HG03103 (cell line): ENCODE results near the gene RAG2.

Source experiments
- ATAC-seq: cut with Tn5 transposase; IDR thresholded peaks from one replicate; pipeline ENCODE4 v1.9.1; 2021; ENCODE audit warnings: low read depth; ENCODE audit not compliant: unreplicated experiment

Gene RAG2

DNA sequence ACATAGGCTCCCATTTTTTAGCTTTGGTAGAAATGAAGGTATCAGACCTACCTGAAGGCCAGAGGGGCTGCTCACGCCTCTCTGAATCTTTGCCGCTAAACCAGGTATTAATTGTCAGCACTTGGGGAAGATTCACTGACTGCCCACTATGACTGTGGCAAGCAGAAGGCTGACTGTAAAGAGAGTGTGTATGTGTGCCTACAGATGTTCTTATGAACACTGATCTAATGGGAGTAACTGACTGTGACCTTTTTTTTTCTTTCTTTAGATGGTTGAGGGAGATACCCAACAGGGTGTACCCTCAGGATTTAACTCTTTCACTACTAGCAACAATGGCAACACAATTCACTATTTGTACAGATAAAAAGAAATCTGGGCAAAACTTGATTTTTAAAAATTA lies at the start of gene RAG2:
Gene RAG2 (minus strand): TSS at position 186 of the 400 bp plus-strand sequence. CDS start 4,068 bp downstream, outside the sequence.
- no peak for ATAC-seq

DNA sequence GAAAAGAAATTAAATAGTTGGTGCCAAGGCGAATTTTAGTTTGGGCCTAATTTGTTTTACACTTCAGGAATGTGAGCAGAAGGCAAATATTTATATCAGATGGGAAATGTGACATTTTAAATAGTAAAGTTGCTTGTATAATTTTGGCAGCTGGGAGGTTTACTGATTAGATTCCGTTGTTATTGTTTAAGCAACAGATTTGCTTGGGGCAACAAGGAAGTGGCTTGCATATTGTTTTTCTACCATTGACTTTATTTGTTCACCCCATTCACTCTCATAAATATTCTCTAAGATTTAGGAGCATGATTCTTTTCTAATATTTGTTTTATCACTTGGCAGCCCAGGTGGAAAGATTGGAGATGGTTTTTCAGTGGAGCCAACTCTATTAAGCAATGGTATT lies 40.5 kb upstream of the RAG2 start:
- no peak for ATAC-seq

DNA sequence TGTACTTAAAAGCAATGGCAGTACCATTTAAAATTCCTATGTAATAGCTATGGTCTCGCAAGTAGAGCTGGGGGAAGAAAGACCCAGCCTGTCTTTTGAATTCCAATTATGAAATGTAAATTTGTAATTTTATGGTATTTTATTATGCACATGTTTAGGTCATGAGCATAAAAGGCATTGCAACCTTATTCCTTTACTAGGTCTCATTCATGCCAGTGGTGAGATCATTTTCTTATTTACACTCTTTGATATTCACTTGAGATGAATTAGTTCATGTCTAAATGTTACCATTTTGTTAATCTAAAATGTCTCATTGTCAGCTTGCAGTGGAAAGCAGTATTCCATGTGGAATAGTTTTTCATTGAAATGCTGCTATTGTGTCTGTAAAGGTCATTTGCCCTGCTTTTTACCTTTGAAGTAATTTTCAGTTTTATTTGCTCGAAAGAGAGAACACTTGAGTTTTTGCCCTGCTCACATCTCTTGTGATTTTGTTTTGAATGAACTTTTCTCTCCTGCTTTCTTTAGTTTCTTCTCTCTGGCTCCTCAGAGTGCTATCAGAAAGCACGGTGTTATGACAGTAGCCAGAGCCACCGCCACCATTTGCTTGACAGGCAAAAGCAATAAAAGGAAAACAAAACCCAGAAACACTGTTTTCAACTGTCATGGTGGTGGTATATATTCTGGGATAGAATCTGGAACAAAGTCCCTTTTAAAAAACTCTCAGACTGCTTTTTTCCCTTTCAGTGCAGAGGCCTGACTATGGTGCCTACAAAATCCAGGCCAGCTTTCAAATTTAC lies 37.2 kb upstream of the RAG2 start:
- no peak for ATAC-seq

DNA sequence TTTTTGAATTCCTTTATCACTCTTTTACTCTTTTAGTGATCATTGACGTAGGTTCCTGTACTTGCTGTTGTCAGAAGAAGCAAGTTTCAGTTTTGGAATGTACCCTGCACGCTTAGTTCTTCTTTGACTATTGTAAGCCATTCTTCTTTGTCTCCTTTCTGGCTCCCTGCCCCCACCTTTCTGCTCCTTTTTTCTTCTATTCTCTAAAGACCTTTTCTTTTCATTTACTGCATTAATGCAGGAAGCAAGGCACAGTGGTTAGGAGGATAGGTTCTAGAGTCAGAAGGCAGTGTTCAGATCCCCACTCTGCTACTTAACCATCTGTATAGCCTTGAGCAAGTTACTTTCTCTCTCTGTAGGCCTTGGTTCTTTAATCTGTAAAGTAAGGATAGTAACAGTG lies 33.7 kb upstream of the RAG2 start:
- peak; percentile 95 for ATAC-seq

DNA sequence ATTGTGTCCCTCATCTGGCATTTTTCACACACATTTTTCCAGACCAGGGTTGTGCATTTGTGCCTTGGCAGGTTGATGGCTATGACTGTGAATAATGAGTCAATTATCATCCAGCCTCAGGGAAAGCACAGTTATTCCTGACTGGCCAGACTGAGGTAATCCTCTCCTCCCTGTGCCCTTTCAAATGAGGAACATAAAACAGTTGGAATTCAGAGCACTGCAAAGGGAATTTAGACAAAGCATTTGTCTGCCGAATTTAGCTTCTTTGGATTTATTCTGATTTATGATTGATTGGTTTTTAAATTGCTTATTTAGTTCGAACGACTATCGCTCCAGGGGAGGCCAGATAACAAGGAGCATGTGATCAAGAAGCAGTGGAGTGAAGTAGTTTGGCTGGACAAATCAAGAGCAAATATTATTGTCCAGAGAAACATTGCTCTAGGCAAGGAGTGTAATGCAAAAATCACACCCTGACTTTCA lies 30.8 kb upstream of the RAG2 start:
- no peak for ATAC-seq

DNA sequence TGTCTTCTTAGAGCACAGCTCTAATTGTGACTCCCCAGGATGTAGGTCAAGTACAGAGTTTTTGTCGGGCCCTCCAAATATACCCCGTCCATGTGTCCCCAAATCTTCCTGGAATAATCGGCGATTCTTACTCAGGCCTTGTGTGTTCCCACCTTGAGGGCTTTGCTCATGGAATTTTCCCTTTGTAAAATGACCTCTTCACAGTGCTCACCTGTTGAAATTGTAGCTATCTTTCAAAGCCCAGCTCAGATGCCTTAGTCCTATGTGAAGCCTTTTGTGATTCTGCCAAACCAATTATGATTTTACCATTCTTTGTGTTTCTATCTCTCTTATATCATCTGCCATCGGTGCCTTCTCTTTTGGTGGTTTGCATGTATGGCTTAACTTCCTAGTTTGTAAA lies 30.1 kb upstream of the RAG2 start:
- no peak for ATAC-seq

DNA sequence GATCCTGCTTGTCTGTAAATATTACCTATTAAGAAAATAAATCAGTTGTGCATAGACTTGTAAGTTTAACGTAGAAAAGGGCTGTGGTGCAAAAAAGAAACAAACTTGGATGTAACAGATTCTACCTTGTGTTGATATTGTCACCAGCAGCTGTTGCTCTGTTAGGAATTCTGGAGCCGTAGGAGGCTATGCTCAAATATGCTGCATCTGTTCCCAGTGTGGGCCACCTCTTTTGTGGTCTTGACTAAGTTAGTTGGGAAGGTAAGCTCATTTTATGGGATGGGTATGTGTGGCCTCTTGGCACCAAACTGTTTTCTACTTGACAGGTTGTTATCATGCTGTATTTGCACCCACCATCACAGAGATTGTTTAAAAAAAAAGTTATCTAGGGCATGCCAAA lies 29.4 kb upstream of the RAG2 start:
- no peak for ATAC-seq

DNA sequence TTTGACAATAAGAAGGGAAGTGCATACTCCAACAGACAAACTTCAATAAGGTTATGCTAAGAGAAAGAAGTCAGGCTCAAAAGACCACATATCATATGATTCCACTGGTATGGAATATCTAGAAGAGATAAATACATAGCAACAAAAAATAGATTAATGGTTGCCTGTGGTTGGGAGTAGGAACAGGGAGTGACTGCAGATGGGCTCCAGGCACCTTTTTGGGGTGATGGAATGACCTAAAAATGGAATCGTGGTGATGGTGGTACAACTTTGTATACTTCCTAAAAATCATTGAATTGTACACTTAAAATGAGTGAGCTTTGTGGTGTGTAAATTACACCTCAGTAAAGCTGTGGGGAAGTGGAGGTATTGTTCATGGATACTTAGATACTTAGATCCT lies 29.0 kb upstream of the RAG2 start:
- no peak for ATAC-seq

DNA sequence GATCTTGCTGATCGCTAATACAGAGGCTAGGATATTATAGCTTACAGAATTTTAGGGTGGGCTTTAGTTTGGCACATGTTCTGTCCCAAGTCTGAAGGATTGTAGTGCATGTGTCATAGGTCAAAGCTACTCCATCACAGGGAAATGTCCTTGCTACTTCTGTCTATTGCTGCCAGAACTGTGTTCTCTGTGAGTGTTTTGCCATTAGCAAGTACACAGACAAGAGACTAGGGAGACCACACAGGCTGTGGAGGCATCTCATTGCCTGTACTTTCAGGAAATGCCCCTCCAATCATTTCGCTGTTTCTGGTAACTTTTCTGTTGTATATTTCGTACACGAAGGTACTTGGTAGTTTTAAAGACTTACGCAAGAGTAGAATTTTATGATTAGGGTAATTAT lies 25.5 kb upstream of the RAG2 start:
- no peak for ATAC-seq

DNA sequence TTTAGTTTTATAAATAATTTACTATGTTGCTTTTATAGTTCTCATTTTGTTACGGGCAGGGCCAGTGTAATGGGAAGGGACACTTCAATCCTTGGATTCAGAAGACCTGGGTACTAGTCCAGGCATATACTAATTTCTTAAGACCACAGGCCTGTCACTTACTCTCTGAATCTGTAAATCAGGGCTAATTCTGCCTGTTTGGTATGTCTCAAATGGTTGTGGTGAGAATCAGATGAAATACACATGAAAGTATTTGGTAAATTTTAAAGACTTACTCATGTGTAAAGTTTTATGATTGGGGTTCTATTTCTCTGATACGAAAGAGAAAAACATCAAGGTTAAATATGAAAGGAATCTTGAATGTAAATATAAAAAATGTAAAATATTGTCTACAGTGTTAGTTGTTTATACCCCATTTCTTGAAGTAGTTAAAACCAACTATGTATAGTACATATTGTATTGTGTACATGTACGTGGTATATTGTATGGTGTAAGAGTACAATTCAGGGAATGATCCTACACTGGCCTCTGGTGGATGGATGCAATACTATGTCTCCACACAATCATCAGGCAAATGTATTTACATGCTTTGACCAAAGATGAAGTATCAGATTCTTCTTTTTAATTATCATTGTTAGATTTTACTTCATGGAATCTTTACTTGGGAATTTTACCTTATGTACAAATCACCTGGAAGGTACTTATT lies 24.5 kb upstream of the RAG2 start:
- ATAC-seq = peak; percentile 67

DNA sequence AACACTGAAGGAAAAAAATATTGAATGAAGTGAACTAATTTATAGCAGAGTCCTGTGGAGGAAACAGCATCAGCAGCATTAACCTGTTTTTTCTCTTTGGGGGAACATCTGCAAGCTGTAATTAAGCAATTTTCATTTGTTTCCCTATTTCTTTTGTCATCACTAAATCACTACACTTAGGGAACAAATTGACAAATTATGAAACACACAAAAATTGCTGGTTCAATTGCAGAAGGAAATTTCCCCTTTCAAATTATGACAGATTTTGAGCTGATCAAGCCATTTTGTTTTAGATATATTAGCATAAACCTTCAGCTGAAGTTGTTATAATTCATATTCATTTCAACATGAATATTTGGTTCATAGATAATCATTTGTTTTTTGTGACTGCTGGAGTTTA lies 22.2 kb upstream of the RAG2 start:
- no peak for ATAC-seq

DNA sequence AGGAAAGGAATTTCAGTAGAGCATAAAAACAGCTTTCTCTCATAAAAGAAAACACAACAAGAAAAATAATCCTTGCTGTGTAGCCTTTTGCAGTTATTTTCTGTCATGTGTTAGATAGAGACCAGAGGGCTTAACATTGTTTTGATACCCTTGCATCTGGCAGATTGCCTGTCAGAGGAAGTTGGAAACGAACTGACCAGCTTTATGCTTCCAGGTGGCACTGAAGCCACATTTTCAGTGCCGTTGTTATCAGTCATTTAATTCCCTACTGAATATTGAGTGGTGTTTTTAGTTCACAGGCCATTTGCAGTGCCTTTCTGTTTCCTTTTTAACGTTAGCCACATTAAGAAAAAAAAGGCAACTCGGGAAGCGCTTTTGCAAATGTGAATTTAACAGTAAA lies 21.5 kb upstream of the RAG2 start:
- ATAC-seq = no peak

DNA sequence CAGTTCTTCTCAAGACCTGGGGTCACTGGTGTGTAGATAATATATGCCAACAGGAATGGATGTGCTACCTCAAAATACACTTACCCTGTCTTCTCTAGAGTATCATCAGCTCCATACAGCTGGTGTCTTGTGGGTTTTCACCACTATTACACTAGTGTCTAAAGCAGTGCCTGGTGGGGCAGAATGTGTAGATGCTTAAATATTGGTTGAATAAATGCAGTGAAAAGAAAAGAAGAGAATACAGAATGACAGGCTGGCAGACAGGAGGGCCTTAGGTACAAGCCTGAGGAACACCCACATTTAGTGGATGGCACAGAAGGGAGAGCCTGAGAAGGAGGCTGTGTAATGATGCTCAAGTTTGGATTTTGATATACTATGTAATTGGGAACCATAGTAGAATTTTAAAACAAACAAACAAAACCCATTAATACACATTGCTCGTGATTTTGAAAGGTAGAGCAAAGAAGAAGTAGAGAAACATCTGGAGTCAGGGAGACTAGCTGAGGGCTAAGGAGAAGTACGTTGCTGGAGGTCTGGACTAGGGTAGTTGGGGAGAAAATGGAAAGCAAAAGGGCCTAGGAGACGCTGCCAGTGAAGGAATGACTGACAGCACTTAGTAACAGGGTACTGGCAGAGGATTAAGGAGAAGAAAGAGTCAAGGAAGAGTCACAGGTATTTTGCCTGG lies 20.5 kb upstream of the RAG2 start:
- ATAC-seq = no peak

DNA sequence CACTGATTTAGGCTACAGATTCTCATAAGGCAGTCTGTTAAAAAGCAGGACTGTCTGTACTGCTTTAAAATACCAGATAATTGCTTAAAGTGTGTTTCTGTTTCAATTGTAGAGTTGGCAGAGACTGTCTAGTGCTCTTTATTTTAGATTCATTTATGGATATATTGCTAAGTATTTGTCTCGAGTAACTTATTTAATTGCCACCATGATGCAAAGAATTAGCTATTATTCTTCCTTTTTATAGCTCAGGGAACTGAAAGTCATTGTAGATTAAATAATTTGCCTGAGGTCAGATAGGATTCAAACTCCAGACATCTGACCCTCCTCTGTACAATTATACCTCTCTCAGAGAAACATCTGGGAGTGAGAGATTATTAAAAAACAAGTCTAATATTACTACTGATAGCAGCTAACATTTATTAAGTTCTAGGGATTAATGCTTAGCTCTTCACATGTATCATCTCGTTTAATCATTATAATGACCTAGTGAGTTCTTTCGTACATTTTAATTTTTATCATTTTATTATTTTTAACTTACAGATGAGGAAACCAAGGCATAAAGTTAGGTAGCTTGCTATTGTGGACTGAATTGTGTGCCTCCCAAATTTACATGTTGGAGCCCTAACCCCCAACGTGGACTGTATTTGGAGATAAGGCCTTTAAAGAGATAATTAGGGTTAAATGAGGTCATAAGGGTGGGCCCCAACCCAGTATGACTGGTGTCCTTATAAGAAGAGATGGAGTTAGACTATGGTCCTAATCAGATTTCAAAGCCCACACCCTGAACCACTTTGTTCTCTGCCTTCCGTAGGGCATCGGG lies 19.7 kb upstream of the RAG2 start:
- ATAC-seq = no peak

DNA sequence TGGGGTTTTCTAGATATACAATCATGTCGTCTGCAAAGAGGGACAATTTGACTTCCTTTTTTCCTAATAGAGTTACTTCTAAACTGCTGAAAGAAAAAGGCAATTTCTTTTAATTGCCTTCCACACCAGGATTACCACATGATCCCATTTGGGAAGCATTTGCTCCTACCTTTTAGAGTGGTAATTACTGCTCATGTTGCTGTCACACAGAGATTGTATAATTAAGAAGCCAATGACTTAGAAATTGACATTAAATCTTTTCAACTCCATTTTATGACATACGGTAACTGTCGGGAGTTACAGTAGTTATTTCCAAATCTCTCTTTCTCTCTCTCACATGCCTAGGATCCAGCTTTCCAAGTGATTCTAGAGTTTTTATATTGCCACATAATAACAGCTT lies 17.8 kb upstream of the RAG2 start:
- ATAC-seq = no peak

DNA sequence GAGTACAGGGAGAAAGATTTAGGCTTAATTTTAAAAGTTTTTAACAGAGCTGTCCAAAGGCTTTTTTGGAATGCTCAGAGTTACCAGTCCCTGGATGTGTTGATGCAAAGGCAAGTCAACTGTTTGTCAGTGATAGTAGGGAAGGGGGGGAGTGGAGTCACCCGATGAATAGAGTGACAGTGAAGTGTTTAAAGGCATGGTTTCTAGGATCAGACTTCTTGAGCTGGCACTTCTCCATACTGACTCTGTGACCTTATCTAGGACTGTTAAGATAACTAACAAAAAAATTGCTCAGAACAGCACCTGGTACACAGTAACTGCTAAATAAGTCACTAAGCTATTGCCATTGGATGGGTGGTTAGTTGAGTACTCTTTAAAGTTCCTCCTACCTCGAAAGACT lies 11.3 kb upstream of the RAG2 start:
- no peak for ATAC-seq

DNA sequence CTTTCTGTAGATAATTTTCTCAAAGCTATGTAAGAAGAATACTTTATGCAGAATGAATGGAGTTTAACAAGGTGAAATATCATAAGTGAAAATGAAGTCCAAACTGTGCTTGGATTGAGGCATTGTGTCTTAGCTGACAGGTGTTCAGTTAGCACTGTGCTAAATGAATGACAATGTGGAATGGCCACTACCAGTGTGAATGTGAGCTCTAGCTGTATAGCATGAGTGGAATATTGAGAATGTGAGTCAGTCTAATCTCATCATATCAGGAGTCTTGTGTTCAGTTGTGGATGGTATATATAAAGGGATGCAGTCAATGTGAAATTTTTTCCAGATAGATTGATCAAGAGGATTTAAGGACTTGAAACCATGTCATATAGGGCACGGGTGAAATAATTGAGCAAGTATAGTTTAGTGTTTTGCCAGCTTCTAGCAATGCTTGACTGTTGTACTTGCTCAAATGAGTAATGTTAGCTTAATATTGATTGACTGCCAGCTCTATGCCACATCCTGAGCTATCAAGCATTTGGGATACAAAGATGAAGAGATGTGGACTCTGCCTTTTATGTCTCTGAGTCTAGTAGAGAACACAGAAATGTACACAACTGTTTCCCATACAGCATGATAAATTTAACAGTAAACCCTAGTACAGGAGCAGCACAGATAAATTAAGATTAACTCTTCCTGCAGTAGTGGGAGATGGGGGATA lies 10.6 kb upstream of the RAG2 start:
- ATAC-seq = no peak

DNA sequence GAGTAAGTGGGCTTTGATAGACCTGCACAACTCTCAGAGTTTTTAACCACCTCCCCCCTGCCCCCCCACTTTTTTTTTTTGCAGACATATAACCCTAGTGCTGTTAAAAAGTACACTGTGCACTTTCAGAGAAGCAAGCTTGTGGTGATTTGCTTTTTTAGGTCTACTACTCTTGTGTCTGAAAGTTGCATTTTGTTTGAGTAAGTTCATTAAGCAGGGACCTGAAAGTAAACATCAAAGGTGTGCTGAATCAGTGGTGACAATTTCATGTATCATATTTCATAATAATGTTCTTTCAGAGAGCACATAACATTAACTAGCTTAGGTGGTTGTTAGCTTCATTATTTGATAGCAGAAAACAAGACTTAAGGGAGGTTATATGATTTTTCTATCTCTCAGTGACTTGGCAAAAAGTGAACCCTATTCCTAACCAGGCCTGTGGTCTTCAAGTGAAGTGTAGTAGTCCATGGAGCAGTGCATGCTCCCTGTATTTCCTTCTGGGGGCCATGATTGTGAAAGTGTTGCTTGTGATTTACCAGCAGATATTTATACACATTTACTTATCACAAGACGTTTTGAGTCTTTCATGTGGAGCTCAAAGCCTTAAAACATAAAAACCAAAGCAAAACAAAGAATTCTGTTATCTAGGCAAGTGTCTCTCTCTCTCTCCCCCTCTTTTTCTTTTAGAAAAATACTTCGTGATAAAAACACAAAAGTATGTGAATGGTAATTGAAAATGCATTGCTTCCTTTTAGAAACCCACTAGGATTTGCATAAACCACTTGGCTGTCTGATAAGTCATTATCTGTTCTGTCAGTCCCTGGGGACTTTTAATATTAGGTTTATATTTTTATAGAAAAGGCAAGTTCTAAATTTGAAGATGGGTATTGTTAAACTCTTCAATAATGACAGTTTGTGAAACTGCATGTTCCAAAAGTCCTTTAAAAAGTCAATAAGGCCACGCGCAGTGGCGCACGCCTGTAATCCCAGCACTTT lies 7.5 kb upstream of the RAG2 start:
- peak; percentile 58 for ATAC-seq

DNA sequence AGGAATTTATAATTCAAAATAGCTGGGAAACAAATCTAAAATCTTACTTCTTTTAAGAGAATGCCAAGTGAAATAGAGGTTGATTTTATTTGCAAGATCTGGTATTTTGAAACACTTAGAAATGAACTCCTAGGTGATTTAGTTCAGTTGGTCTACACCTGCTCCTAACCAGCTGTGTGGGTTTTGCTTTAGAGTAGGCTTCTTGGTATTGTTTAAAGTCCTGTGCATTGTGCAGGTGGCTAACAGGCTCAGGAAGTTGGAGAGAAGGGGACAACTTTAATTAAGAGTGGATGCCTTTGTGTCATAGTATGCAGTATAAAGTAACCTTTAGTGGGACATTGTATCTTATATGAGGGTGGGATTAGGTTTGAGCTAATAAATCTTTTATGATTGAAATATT lies 4.1 kb upstream of the RAG2 start:
- ATAC-seq = no peak
